ENCODE data around the gene SP8.

DNA sequence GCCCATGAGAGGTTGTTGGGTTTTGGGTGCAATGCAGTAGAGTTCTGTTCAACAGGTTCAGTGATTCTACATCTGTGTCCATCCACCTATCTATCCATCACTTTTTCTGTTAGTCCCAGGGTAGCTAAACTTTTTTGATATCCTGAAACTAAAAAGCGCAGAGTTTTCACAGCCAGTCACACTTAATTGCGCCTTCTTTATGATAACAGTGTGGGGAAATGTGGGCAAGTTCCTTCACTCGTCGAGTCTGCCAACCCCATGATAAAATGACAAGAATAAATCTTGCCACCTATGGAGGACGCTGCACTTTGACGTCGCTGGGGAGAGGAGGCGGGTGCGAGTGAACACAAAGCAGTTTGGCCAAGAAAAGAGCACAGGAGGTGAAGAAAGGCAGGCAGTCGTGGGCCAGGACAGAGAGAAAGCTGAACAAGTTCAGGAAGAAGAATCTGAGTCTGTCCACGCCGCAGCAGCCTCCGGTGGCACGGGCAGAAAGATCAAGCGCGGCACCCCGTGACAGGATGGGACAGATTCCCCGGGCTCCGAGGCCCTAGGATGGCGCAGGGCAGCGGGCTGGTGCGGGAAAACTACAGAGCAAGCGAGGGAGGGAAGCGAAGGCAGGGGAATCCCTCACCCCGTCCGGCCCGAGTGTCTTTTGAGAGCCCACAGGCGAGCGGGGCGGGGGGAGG, 9.2 kb downstream of the SP8 start:
- no peak for TF ChIP-seq CBX3 (IDR thresholded peaks at IDR 0.05; ENCODE audit: borderline replicate concordance in 1 of 2, low read length in 2 of 2)
- TF ChIP-seq ATF6 (CRISPR knock-in tag; IDR thresholded peaks at IDR 0.05): no peak
- no peak for TF ChIP-seq GTF2F1 (IDR thresholded peaks at IDR 0.05; ENCODE audit: low read depth, low read length)
- TF ChIP-seq HINFP (tag; conservative IDR thresholded peaks at IDR 0.05; ENCODE audit: low read depth): no peak
- no peak for TF ChIP-seq KLF10 (CRISPR knock-in tag; IDR thresholded peaks at IDR 0.05)
- TF ChIP-seq, protein P1, sequence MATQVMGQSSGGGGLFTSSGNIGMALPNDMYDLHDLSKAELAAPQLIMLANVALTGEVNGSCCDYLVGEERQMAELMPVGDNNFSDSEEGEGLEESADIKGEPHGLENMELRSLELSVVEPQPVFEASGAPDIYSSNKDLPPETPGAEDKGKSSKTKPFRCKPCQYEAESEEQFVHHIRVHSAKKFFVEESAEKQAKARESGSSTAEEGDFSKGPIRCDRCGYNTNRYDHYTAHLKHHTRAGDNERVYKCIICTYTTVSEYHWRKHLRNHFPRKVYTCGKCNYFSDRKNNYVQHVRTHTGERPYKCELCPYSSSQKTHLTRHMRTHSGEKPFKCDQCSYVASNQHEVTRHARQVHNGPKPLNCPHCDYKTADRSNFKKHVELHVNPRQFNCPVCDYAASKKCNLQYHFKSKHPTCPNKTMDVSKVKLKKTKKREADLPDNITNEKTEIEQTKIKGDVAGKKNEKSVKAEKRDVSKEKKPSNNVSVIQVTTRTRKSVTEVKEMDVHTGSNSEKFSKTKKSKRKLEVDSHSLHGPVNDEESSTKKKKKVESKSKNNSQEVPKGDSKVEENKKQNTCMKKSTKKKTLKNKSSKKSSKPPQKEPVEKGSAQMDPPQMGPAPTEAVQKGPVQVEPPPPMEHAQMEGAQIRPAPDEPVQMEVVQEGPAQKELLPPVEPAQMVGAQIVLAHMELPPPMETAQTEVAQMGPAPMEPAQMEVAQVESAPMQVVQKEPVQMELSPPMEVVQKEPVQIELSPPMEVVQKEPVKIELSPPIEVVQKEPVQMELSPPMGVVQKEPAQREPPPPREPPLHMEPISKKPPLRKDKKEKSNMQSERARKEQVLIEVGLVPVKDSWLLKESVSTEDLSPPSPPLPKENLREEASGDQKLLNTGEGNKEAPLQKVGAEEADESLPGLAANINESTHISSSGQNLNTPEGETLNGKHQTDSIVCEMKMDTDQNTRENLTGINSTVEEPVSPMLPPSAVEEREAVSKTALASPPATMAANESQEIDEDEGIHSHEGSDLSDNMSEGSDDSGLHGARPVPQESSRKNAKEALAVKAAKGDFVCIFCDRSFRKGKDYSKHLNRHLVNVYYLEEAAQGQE (IDR thresholded peaks at IDR 0.05; ENCODE audit: borderline replicate concordance): no peak
- TF ChIP-seq, protein P1 (CRISPR knock-in tag; IDR thresholded peaks at IDR 0.05; ENCODE audit: low read depth): no peak
- no peak for TF ChIP-seq ERF (CRISPR knock-in tag; IDR thresholded peaks at IDR 0.05)
- no peak for TF ChIP-seq TAF1 (IDR thresholded peaks at IDR 0.05; ENCODE audit: control insufficient read depth, extremely low read depth, insufficient read depth, low read length, severe bottlenecking)
- no peak for TF ChIP-seq TOE1 (IDR thresholded peaks at IDR 0.05; ENCODE audit: borderline replicate concordance)
- TF ChIP-seq TOE1 (CRISPR knock-in tag; IDR thresholded peaks at IDR 0.05; ENCODE audit: borderline replicate concordance, low read depth): no peak
- TF ChIP-seq TBL1XR1 (IDR thresholded peaks at IDR 0.05; ENCODE audit: low read length in 2 of 2): no peak
- TF ChIP-seq, protein P2, sequence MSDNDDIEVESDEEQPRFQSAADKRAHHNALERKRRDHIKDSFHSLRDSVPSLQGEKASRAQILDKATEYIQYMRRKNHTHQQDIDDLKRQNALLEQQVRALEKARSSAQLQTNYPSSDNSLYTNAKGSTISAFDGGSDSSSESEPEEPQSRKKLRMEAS (CRISPR knock-in tag; IDR thresholded peaks at IDR 0.05): no peak
- no peak for TF ChIP-seq USF2 (CRISPR knock-in tag; IDR thresholded peaks at IDR 0.05)
- TF ChIP-seq, protein P3, sequence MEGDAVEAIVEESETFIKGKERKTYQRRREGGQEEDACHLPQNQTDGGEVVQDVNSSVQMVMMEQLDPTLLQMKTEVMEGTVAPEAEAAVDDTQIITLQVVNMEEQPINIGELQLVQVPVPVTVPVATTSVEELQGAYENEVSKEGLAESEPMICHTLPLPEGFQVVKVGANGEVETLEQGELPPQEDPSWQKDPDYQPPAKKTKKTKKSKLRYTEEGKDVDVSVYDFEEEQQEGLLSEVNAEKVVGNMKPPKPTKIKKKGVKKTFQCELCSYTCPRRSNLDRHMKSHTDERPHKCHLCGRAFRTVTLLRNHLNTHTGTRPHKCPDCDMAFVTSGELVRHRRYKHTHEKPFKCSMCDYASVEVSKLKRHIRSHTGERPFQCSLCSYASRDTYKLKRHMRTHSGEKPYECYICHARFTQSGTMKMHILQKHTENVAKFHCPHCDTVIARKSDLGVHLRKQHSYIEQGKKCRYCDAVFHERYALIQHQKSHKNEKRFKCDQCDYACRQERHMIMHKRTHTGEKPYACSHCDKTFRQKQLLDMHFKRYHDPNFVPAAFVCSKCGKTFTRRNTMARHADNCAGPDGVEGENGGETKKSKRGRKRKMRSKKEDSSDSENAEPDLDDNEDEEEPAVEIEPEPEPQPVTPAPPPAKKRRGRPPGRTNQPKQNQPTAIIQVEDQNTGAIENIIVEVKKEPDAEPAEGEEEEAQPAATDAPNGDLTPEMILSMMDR (IDR thresholded peaks at IDR 0.05 in 2 of 3, conservative IDR thresholded peaks at IDR 0.05 in 1 of 3; ENCODE audit: insufficient read depth in 2 of 3, low read depth in 1 of 3, low read length in 3 of 3): no peak
- no peak for TF ChIP-seq RNF2 (IDR thresholded peaks at IDR 0.05)
